HG02588 (cell line): ENCODE results near the gene NRXN3.

Experiments
- ATAC-seq: cut with Tn5 transposase; IDR thresholded peaks from one replicate; pipeline ENCODE4 v1.9.1; 2021; ENCODE audit warnings: mild to moderate bottlenecking, moderate library complexity; ENCODE audit not compliant: unreplicated experiment

The NRXN3 gene

GRCh38 chr14:79583738-79584408, 1413.7 kb downstream of the NRXN3 start:
- no peak for ATAC-seq

GRCh38 chr14:79584679-79585078, 1414.5 kb downstream of the NRXN3 start:
- no peak for ATAC-seq

GRCh38 chr14:79585845-79586244, 1415.7 kb downstream of the NRXN3 start:
- no peak for ATAC-seq

GRCh38 chr14:79586416-79586815, 1416.2 kb downstream of the NRXN3 start:
- ATAC-seq = no peak

- ATAC-seq = no peak
Observed at GRCh38 chr14:79586989-79587598, 1416.9 kb downstream of the NRXN3 start.

- ATAC-seq = no peak
Observed at GRCh38 chr14:79587875-79588274, 1417.7 kb downstream of the NRXN3 start.

- no peak for ATAC-seq
Observed at GRCh38 chr14:79588398-79588797, 1418.2 kb downstream of the NRXN3 start.

GRCh38 chr14:79596551-79596950, 1426.4 kb downstream of the NRXN3 start:
- no peak for ATAC-seq

GRCh38 chr14:79597566-79597965, 1427.4 kb downstream of the NRXN3 start:
- no peak for ATAC-seq

GRCh38 chr14:79598339-79598738, 1428.2 kb downstream of the NRXN3 start:
- ATAC-seq = no peak

- no peak for ATAC-seq
Observed at GRCh38 chr14:79599239-79599638, 1429.1 kb downstream of the NRXN3 start.

GRCh38 chr14:79600406-79600805, 1430.2 kb downstream of the NRXN3 start:
- ATAC-seq = no peak

- no peak for ATAC-seq
Observed at GRCh38 chr14:79601579-79601978, 1431.4 kb downstream of the NRXN3 start.

- ATAC-seq = no peak
Observed at GRCh38 chr14:79602045-79602444, 1431.9 kb downstream of the NRXN3 start.

- no peak for ATAC-seq
Observed at GRCh38 chr14:79602742-79603141, 1432.6 kb downstream of the NRXN3 start.

- ATAC-seq = no peak
Observed at GRCh38 chr14:79605849-79606248, 1435.7 kb downstream of the NRXN3 start.

GRCh38 chr14:79608446-79608845, 1438.3 kb downstream of the NRXN3 start:
- no peak for ATAC-seq

GRCh38 chr14:79613625-79614024, 1443.5 kb downstream of the NRXN3 start:
- ATAC-seq = no peak

- ATAC-seq = no peak
Observed at GRCh38 chr14:79614448-79614847, 1444.3 kb downstream of the NRXN3 start.

GRCh38 chr14:79627058-79627457, 1456.9 kb downstream of the NRXN3 start:
- ATAC-seq = no peak

- no peak for ATAC-seq
Observed at GRCh38 chr14:79629411-79630287, 1459.5 kb downstream of the NRXN3 start.
